IMR-90 (cell line): ENCODE measurements around the gene EVA1C. TPM values are rescaled to one million over a fixed set of nuclear protein-coding genes. Genes with fewer than 3 reads are reported as not detected.
"Not testable (repeated sequence)": the region's sequence is repeated elsewhere in the genome, so short reads cannot be mapped to it uniquely, and the experiment has no call there.

Source experiments
- ATAC-seq: fragments of 200-7000 bp; cut with Tn5 transposase; 2 replicates; pipeline ENCODE4 v1.9.1; 2020; ENCODE audit warnings: low read depth, mild to moderate bottlenecking, moderate library complexity
- BruUV-seq: library from RNA; stranded (reverse); fragments of 400-500 nt; replicated peaks from 2 replicates; lab custom pipeline; 2021; lab: Mats Ljungman, UMichigan
- CTCF ChIA-PET: fragments of 300-600 bp; formaldehyde crosslinking; extraction: SDS; loops from one replicate; lab custom pipeline; 2021; ENCODE audit warnings: antibody characterized with exemption; lab: Yijun Ruan, JAX
- POLR2A ChIA-PET: fragments of 300-600 bp; sonication (Branson Sonifier 250); formaldehyde crosslinking; loops from one replicate; lab custom pipeline; 2022; ENCODE audit warnings: antibody characterized with exemption; ENCODE audit not compliant: unreplicated experiment; lab: Charles Lee
- DNase-seq: peaks from one replicate; pipeline ENCODE4 v3.0.0; 2013
- H2AFZ ChIP-seq: replicated peaks from 2 replicates; pipeline ENCODE3; 2013; ENCODE audit warnings: low read length, mild to moderate bottlenecking; ENCODE audit not compliant: poor library complexity
- H2AK5ac ChIP-seq: 2 replicates; pipeline ENCODE4 v1.6.1; 2013; ENCODE audit warnings: low read depth, low read length, inconsistent platforms
- H2AK9ac ChIP-seq: replicated peaks from 2 replicates; pipeline ENCODE3; 2013; ENCODE audit warnings: mild to moderate bottlenecking, low read depth, low read length, moderate library complexity; ENCODE audit not compliant: poor library complexity
- H2BK120ac ChIP-seq: 2 replicates; pipeline ENCODE4 v1.6.1; 2013; ENCODE audit warnings: low read depth, low read length, inconsistent platforms
- H2BK15ac ChIP-seq: 3 replicates; pipeline ENCODE4 v1.6.1; 2013; ENCODE audit warnings: low read depth, low read length, inconsistent platforms
- H2BK20ac ChIP-seq: 2 replicates; pipeline ENCODE4 v1.6.1; 2013; ENCODE audit warnings: low read depth, mild to moderate bottlenecking, inconsistent platforms, low read length, moderate library complexity
- H2BK5ac ChIP-seq: 2 replicates; pipeline ENCODE4 v1.6.1; 2013; ENCODE audit warnings: mild to moderate bottlenecking, low read depth, low read length, inconsistent platforms; ENCODE audit not compliant: poor library complexity, severe bottlenecking
- H3K14ac ChIP-seq: replicated peaks from 2 replicates; pipeline ENCODE4 v1.6.1; 2013; ENCODE audit warnings: low read depth, low read length, inconsistent platforms
- H3K18ac ChIP-seq: 2 replicates; pipeline ENCODE4 v1.6.1; 2013; ENCODE audit warnings: low read depth, low read length, control low read depth
- H3K23ac ChIP-seq: 2 replicates; pipeline ENCODE4 v1.6.1; 2013; ENCODE audit warnings: low read depth, low read length, inconsistent platforms
- H3K27ac ChIP-seq: 2 replicates; pipeline ENCODE4 v1.5.1; 2013; ENCODE audit warnings: mild to moderate bottlenecking, control low read depth, low read length; ENCODE audit not compliant: insufficient read depth
- H3K27me3 ChIP-seq: 2 replicates; pipeline ENCODE4 v1.6.1; 2013; ENCODE audit warnings: low read length; ENCODE audit not compliant: control insufficient read depth, insufficient read depth
- H3K36me3 ChIP-seq: 2 replicates; pipeline ENCODE4 v1.6.1; 2013; ENCODE audit warnings: low read length, mixed read lengths; ENCODE audit not compliant: control insufficient read depth, insufficient read depth
- H3K4ac ChIP-seq: 2 replicates; pipeline ENCODE4 v1.6.1; 2013; ENCODE audit warnings: low read depth, low read length, inconsistent platforms
- H3K4me1 ChIP-seq: 2 replicates; pipeline ENCODE4 v1.6.1; 2013; ENCODE audit warnings: low read length, mixed read lengths; ENCODE audit not compliant: control insufficient read depth, insufficient read depth
- H3K4me2 ChIP-seq: 2 replicates; pipeline ENCODE4 v1.6.1; 2013; ENCODE audit warnings: low read depth, mild to moderate bottlenecking, control low read depth, low read length, moderate library complexity
- H3K4me3 ChIP-seq: 2 replicates; pipeline ENCODE4 v1.5.1; 2013; ENCODE audit warnings: low read depth, mild to moderate bottlenecking, control low read depth, low read length, moderate library complexity; ENCODE audit not compliant: insufficient read depth
- H3K56ac ChIP-seq: 2 replicates; pipeline ENCODE4 v1.6.1; 2013; ENCODE audit warnings: low read length, inconsistent platforms; ENCODE audit not compliant: insufficient read depth; ENCODE audit errors: extremely low read depth
- H3K79me1 ChIP-seq, 2 experiments: 2 replicates each; pipeline ENCODE4 v1.6.1; 2013; ENCODE audit warnings: low read length in 2 of 2, inconsistent platforms in 1 of 2, low read depth in 1 of 2
- H3K9ac ChIP-seq: 2 replicates; pipeline ENCODE4 v1.6.1; 2013; ENCODE audit warnings: low read depth, low read length, control low read depth
- H3K9me1 ChIP-seq: 2 replicates; pipeline ENCODE4 v1.6.1; 2013; ENCODE audit warnings: low read length, inconsistent platforms; ENCODE audit not compliant: insufficient read depth
- H3K9me3 ChIP-seq: 2 replicates; pipeline ENCODE4 v1.6.1; 2013; ENCODE audit warnings: low read length; ENCODE audit not compliant: control insufficient read depth, insufficient read depth
- H4K20me1 ChIP-seq: 2 replicates; pipeline ENCODE4 v1.6.1; 2013; ENCODE audit warnings: low read length, inconsistent platforms; ENCODE audit not compliant: insufficient read depth
- H4K5ac ChIP-seq: 2 replicates; pipeline ENCODE4 v1.6.1; 2013; ENCODE audit warnings: mild to moderate bottlenecking, low read depth, low read length, control low read depth
- H4K8ac ChIP-seq, 2 experiments: 2 replicates each; pipeline ENCODE4 v1.6.1; 2013; ENCODE audit warnings: low read depth in 2 of 2, low read length in 2 of 2, control low read depth in 1 of 2, inconsistent platforms in 1 of 2
- H4K91ac ChIP-seq: 2 replicates; pipeline ENCODE4 v1.6.1; 2013; ENCODE audit warnings: low read depth, low read length, inconsistent platforms; ENCODE audit not compliant: insufficient read depth
- BHLHE40 ChIP-seq: fragments of 150-350 bp; IDR thresholded peaks from 2 replicates; pipeline ENCODE4 v1.6.1; 2016; ENCODE audit warnings: mild to moderate bottlenecking, low read depth, low read length
- CTCF ChIP-seq: conservative IDR thresholded peaks from 2 replicates; pipeline ENCODE4 v1.5.1; 2012; ENCODE audit warnings: mild to moderate bottlenecking, low read depth, low read length, improper control_type of control experiment
- MAFK ChIP-seq: IDR thresholded peaks from 2 replicates; pipeline ENCODE4 v1.6.1; 2012; ENCODE audit warnings: low read depth, low read length, improper control_type of control experiment
- MXI1 ChIP-seq: IDR thresholded peaks from 2 replicates; pipeline ENCODE4 v1.6.1; 2012; ENCODE audit warnings: low read depth, mild to moderate bottlenecking, low read length, moderate library complexity, borderline replicate concordance
- RAD21 ChIP-seq: IDR thresholded peaks from 2 replicates; pipeline ENCODE4 v1.6.1; 2012; ENCODE audit warnings: low read length, improper control_type of control experiment
- WGBS, 2 experiments: methylation state at CpG; one replicate each; pipeline versions ENCODE4 v1.1.5 to v1.1.7; 2013; ENCODE audit warnings: missing lambda C conversion rate in 2 of 2; ENCODE audit not compliant: insufficient read length in 1 of 2; ENCODE audit errors: extremely low coverage in 2 of 2; 5-methylcytosine and 5-hydroxymethylcytosine counted together
- dilution Hi-C: fragments of 300-500 bp; cut with HindIII; formaldehyde crosslinking; loops from one replicate; pipeline ENCODE4 v1.14.3; 2018; ENCODE audit warnings: low sequenced_read_pairs; ENCODE audit not compliant: unreplicated experiment
- in situ Hi-C: fragments of 300-500 bp; cut with MboI; formaldehyde crosslinking; loops from 3 replicates; pipeline ENCODE4 v1.14.3; 2019; ENCODE audit warnings: low sequenced_read_pairs, inconsistent platforms, mixed read lengths
- intact Hi-C: fragments of 100-400 bp; cut with micrococcal nuclease; formaldehyde crosslinking; loops from 2 replicates; pipeline ENCODE4 v1.10.0; 2022
- polyA plus RNA-seq, 3 experiments: library from polyadenylated mRNA; depleted of rRNA; stranded (reverse); fragments of >200 nt; gene quantifications; 2 replicates each; pipeline ENCODE4 v1.2.3, GENCODE V29; 2012; ENCODE audit warnings: low replicate concordance in 1 of 3
- total RNA-seq: library from RNA; depleted of rRNA; stranded (reverse); fragments of >200 nt; gene quantifications from 2 replicates; pipeline ENCODE4 v1.2.3, GENCODE V29; 2012

EVA1C gene
- total and polyA plus RNA-seq, 2 of the 4 experiments (the other 2 are of a cell fraction) = 0.72 to 1.1 TPM

GRCh38 chr21:32508558-32508957 is 96.1 kb downstream of the EVA1C start:
- ChIA-PET POLR2A (no interaction called here), CTCF (no interaction called here)
- dilution Hi-C loops = no loop called here
- Histone ChIP-seq H3K4me1 (no peaks in the 10 kb centered on the region), H2BK20ac (no peak overlapping the region), H3K56ac (no peak overlapping the region), H3K27ac (no peak overlapping the region), H3K18ac (no peak overlapping the region), H3K9ac (no peak overlapping the region), H2AK9ac (no peak overlapping the region), H3K36me3 (no peaks in the 10 kb centered on the region), H3K23ac (no peak overlapping the region), H4K5ac (no peak overlapping the region), H2BK120ac (no peak overlapping the region), H3K79me1 (no peaks in the 10 kb centered on the region), H2BK5ac (no peak overlapping the region), H3K4me3 (no peak overlapping the region), H3K9me1 (peaks cover 8% of the 10 kb centered on the region; the same call in 1 of the 2 replicates), H3K4ac (no peak overlapping the region), H4K20me1 (no peaks in the 10 kb centered on the region), H4K8ac (no peak overlapping the region), H3K9me3 (no peaks in the 10 kb centered on the region), H3K4me2 (no peak overlapping the region), H2AK5ac (no peak overlapping the region), H4K91ac (no peak overlapping the region), H3K14ac (no peak overlapping the region), H3K27me3 (no peaks in the 10 kb centered on the region), H2BK15ac (no peak overlapping the region), H2AFZ (no peak overlapping the region)
- WGBS, 2 experiments = 50% methylated on average over 8 of the region's 9 CpGs; no CpG with 5 or more reads in 1 of the 2 experiments
- in situ Hi-C loops = no loop called here
- DNase-seq (no peak), ATAC-seq (no peak)
- BruUV-seq = no TSS peak
- intact Hi-C loops = no loop called here
- TF ChIP-seq BHLHE40 (no peak), MAFK (no peak), MXI1 (no peak), RAD21 (no peak), CTCF (no peak)

- H3K27me3 ChIP-seq, H2BK5ac ChIP-seq, H3K27ac ChIP-seq, in situ Hi-C loops, H3K4me1 ChIP-seq, H3K4me3 ChIP-seq, H3K9me1 ChIP-seq, H2BK15ac ChIP-seq, dilution Hi-C loops, H2BK120ac ChIP-seq, H3K4me2 ChIP-seq, intact Hi-C loops, H4K8ac ChIP-seq, ATAC-seq, H2AK9ac ChIP-seq, H3K23ac ChIP-seq, POLR2A ChIA-PET, CTCF ChIA-PET, H2AFZ ChIP-seq, H3K9ac ChIP-seq, H4K20me1 ChIP-seq, H3K36me3 ChIP-seq, H2BK20ac ChIP-seq, H2AK5ac ChIP-seq, H3K56ac ChIP-seq, H3K18ac ChIP-seq, DNase-seq, BruUV-seq, H3K79me1 ChIP-seq, H3K4ac ChIP-seq, H3K9me3 ChIP-seq, H4K5ac ChIP-seq, H3K14ac ChIP-seq, H4K91ac ChIP-seq: not testable (repeated sequence)
- WGBS, 2 experiments = no CpG with 5 or more reads among the region's 2 CpGs
These were observed 96.5 kb downstream of the EVA1C start for GRCh38 chr21:32508975-32509374.
